ENCODE data around the gene PCMT1. TPM values are rescaled to one million over a fixed set of nuclear protein-coding genes. Genes with fewer than 3 reads are reported as not detected.

PCMT1 gene
- total and polyA plus RNA-seq, 9 of the 15 experiments (the other 6 are each of a cell fraction or from before 2014, with no cell fraction given): 217 to 541 (median 327) TPM

- TF ChIP-seq E2F5 (CRISPR knock-in tag; IDR thresholded peaks at IDR 0.05): no peak; the same call in 1 of the 2 replicates
- 0 out of 2 replicates have a peak, but pooled peaks have one; percentile 67 for TF ChIP-seq ATF6 (CRISPR knock-in tag; IDR thresholded peaks at IDR 0.05)
- no peak for TF ChIP-seq ZBED1 (IDR thresholded peaks at IDR 0.05)
- no peak for TF ChIP-seq ZNF354B (CRISPR knock-in tag; IDR thresholded peaks at IDR 0.05)
- TF ChIP-seq XRCC5 (IDR thresholded peaks at IDR 0.05; ENCODE audit: low read depth, low read length): no peak
- TF ChIP-seq ZNF280B (CRISPR knock-in tag; IDR thresholded peaks at IDR 0.05): no peak
- no peak for TF ChIP-seq MECOM (CRISPR knock-in tag; IDR thresholded peaks at IDR 0.05)
- peak; percentile 25; the same call in 1 of the 2 replicates for TF ChIP-seq ZKSCAN1 (IDR thresholded peaks at IDR 0.05; ENCODE audit: low read depth, low read length)
- 0 out of 2 replicates have a peak, but pooled peaks have one; percentile 38 for TF ChIP-seq ZNF124 (CRISPR knock-in tag; IDR thresholded peaks at IDR 0.05)
- no peak for TF ChIP-seq BMI1 (IDR thresholded peaks at IDR 0.05; ENCODE audit: low read length)
- 0 out of 2 replicates have a peak, but pooled peaks have one; percentile 24 for TF ChIP-seq ETV5 (CRISPR knock-in tag; IDR thresholded peaks at IDR 0.05; ENCODE audit: low read depth)
- no peak for TF ChIP-seq U2AF1 (optimal IDR thresholded peaks at IDR 0.05; ENCODE audit: low read depth, low read length)
- no peak for TF ChIP-seq ZKSCAN3 (CRISPR knock-in tag; IDR thresholded peaks at IDR 0.05)
- no peak for TF ChIP-seq ZNF77 (CRISPR knock-in tag; IDR thresholded peaks at IDR 0.05)
- peak; percentile 90 for TF ChIP-seq PHB (CRISPR knock-in tag; IDR thresholded peaks at IDR 0.05)
- peak in 1 of 3 experiments; percentile 46 for TF ChIP-seq YY1 (IDR thresholded peaks at IDR 0.05; ENCODE audit: borderline replicate concordance in 1 of 3, control insufficient read depth in 1 of 3, extremely low read depth in 1 of 3, insufficient read depth in 3 of 3, insufficient read length in 1 of 3, insufficient replicate concordance in 2 of 3, low read depth in 1 of 3, low read length in 2 of 3)
- TF ChIP-seq MAX (CRISPR knock-in tag; IDR thresholded peaks at IDR 0.05): peak; percentile 74
- no peak for TF ChIP-seq ELK3 (CRISPR knock-in tag; IDR thresholded peaks at IDR 0.05)
- no peak for TF ChIP-seq FOXA1 (IDR thresholded peaks at IDR 0.05; ENCODE audit: borderline replicate concordance)
- TF ChIP-seq PHF21A (IDR thresholded peaks at IDR 0.05; ENCODE audit: borderline replicate concordance, low read depth): 0 out of 2 replicates have a peak, but pooled peaks have one; percentile 31
- no peak for TF ChIP-seq BCOR (IDR thresholded peaks at IDR 0.05)
- TF ChIP-seq ZNF778 (CRISPR knock-in tag; IDR thresholded peaks at IDR 0.05): no peak
Observed at GRCh38 chr6:149749594-149750135, at the start of gene PCMT1 (continued).
